DND-41 (cell line): ENCODE results near the gene PPP1R12A.
"Not testable (repeated sequence)": the region's sequence is repeated elsewhere in the genome, so short reads cannot be mapped to it uniquely, and the experiment has no call there.

Source experiments
- ATAC-seq: fragments of 200-7000 bp; cut with Tn5 transposase; 3 replicates; pipeline ENCODE4 v1.9.1; 2021; ENCODE audit warnings: low read depth; ENCODE audit not compliant: insufficient read depth
- DNase-seq: peaks from one replicate; pipeline ENCODE4 v3.0.0-alpha.2; 2020
- H2AFZ ChIP-seq: 2 replicates; pipeline ENCODE4 v1.6.0; 2012; ENCODE audit warnings: low read depth, low read length
- H3K27ac ChIP-seq: 2 replicates; pipeline ENCODE4 v1.5.1; 2012; ENCODE audit warnings: low read length, inconsistent platforms
- H3K27me3 ChIP-seq: fragments of 200-600 bp; sonication (generic); 2 replicates; pipeline ENCODE4 v1.6.0; 2012; ENCODE audit warnings: low read length, mild to moderate bottlenecking, inconsistent platforms; ENCODE audit not compliant: insufficient read depth, poor library complexity
- H3K36me3 ChIP-seq: 2 replicates; pipeline ENCODE4 v1.5.1; 2012; ENCODE audit warnings: low read length, inconsistent platforms; ENCODE audit not compliant: insufficient read depth
- H3K4me1 ChIP-seq: 2 replicates; pipeline ENCODE4 v1.5.1; 2012; ENCODE audit warnings: mild to moderate bottlenecking, low read length; ENCODE audit not compliant: insufficient read depth
- H3K4me2 ChIP-seq: 2 replicates; pipeline ENCODE4 v1.6.0; 2012; ENCODE audit warnings: mild to moderate bottlenecking, moderate library complexity, low read length, inconsistent platforms; ENCODE audit not compliant: insufficient read depth
- H3K4me3 ChIP-seq, 2 experiments: fragments of 200-600 bp in 1 of 2; shearing (Covaris generic) in 1 of 2; 2 replicates each; pipeline ENCODE4 v1.5.1; 2012 to 2016; ENCODE audit warnings: inconsistent platforms in 2 of 2, low read length in 2 of 2, mild to moderate bottlenecking in 2 of 2, low read depth in 1 of 2, moderate library complexity in 1 of 2
- H3K79me2 ChIP-seq: 2 replicates; pipeline ENCODE4 v1.6.0; 2012; ENCODE audit warnings: low read length, inconsistent platforms; ENCODE audit not compliant: insufficient read depth
- H3K9ac ChIP-seq: 2 replicates; pipeline ENCODE4 v1.6.0; 2012; ENCODE audit warnings: low read depth, mild to moderate bottlenecking, inconsistent platforms, low read length, moderate library complexity
- H3K9me3 ChIP-seq: 2 replicates; pipeline ENCODE4 v1.5.1; 2012; ENCODE audit warnings: low read length, moderate library complexity, mild to moderate bottlenecking, inconsistent platforms; ENCODE audit not compliant: insufficient read depth, severe bottlenecking
- H4K20me1 ChIP-seq: 2 replicates; pipeline ENCODE4 v1.6.0; 2012; ENCODE audit warnings: low read length; ENCODE audit not compliant: insufficient read depth
- CTCF ChIP-seq: IDR thresholded peaks from 2 replicates; pipeline ENCODE4 v1.5.1; 2012; ENCODE audit warnings: borderline replicate concordance, low read length, moderate library complexity, mild to moderate bottlenecking; ENCODE audit not compliant: poor library complexity, severe bottlenecking; ENCODE audit errors: extremely low read depth
- EZH2 ChIP-seq: IDR thresholded peaks from 3 replicates; pipeline ENCODE4 v1.6.1; 2012; ENCODE audit warnings: borderline replicate concordance, low read depth, mild to moderate bottlenecking, moderate library complexity, low read length, inconsistent platforms; ENCODE audit not compliant: severe bottlenecking

PPP1R12A gene

GRCh38 chr12:79884401-79885006, 50.4 kb downstream of the PPP1R12A start:
- H3K4me2 ChIP-seq, result no peak overlapping the region
- H3K9ac ChIP-seq, result no peak overlapping the region
- H3K9me3 ChIP-seq, result no peaks in the 10 kb centered on the region
- no peak for DNase-seq
- H3K27ac ChIP-seq, result no peak overlapping the region
- no peaks in the 10 kb centered on the region for H3K4me1 ChIP-seq
- H3K79me2 ChIP-seq, result peaks cover 100% of the 10 kb centered on the region
- H3K4me3 ChIP-seq, result no peak overlapping the region
- TF ChIP-seq EZH2 (no peak), CTCF (no peak)
- H3K27me3 ChIP-seq, result no peaks in the 10 kb centered on the region
- H3K36me3 ChIP-seq, result no peaks in the 10 kb centered on the region; the same call in 1 of the 2 replicates
- H4K20me1 ChIP-seq, result peaks cover 80% of the 10 kb centered on the region
- H2AFZ ChIP-seq, result no peak overlapping the region
- ATAC-seq, result no peak

- no peaks in the 10 kb centered on the region for H3K4me1 ChIP-seq
- no peak overlapping the region for H3K9ac ChIP-seq
- H2AFZ ChIP-seq, result no peak overlapping the region
- TF ChIP-seq CTCF (no peak), EZH2 (no peak)
- no peak overlapping the region for H3K27ac ChIP-seq
- DNase-seq (no peak), ATAC-seq (no peak)
- H3K27me3 ChIP-seq, result no peaks in the 10 kb centered on the region
- no peak overlapping the region for H3K4me3 ChIP-seq
- no peaks in the 10 kb centered on the region; the same call in 1 of the 2 replicates for H3K36me3 ChIP-seq
- no peaks in the 10 kb centered on the region for H3K9me3 ChIP-seq
- no peak overlapping the region for H3K4me2 ChIP-seq
- H3K79me2 ChIP-seq, result peaks cover 100% of the 10 kb centered on the region
- peaks cover 76% of the 10 kb centered on the region for H4K20me1 ChIP-seq
These were observed 51.7 kb downstream of the PPP1R12A start for GRCh38 chr12:79883216-79883615.

GRCh38 chr12:79881351-79881750, 53.5 kb downstream of the PPP1R12A start:
- H3K4me2 ChIP-seq, result no peak overlapping the region
- ATAC-seq, result no peak
- DNase-seq, result no peak
- no peak overlapping the region for H3K4me3 ChIP-seq
- H3K27ac ChIP-seq, result no peak overlapping the region
- no peaks in the 10 kb centered on the region for H3K4me1 ChIP-seq
- no peaks in the 10 kb centered on the region for H3K27me3 ChIP-seq
- H3K79me2 ChIP-seq, result peaks cover 99% of the 10 kb centered on the region
- no peak overlapping the region for H3K9ac ChIP-seq
- TF ChIP-seq EZH2 (no peak), CTCF (no peak)
- H3K9me3 ChIP-seq, result no peaks in the 10 kb centered on the region
- peaks cover 70% of the 10 kb centered on the region for H4K20me1 ChIP-seq
- H2AFZ ChIP-seq, result no peak overlapping the region
- no peaks in the 10 kb centered on the region; the same call in 1 of the 2 replicates for H3K36me3 ChIP-seq

- H4K20me1 ChIP-seq, result peaks cover 58% of the 10 kb centered on the region
These were observed 56.4 kb downstream of the PPP1R12A start for GRCh38 chr12:79878506-79878905.

More at GRCh38 chr12:79878506-79878905, 56.4 kb downstream of the PPP1R12A start:
- H3K4me3 ChIP-seq, H3K4me2 ChIP-seq, ATAC-seq, H3K4me1 ChIP-seq, H3K27me3 ChIP-seq, H3K36me3 ChIP-seq, H3K9me3 ChIP-seq, H3K9ac ChIP-seq, H3K27ac ChIP-seq, DNase-seq, H2AFZ ChIP-seq: not testable (repeated sequence)
- peaks cover 93% of the 10 kb centered on the region for H3K79me2 ChIP-seq
